KOPT-K1 (cell line): ENCODE results near the gene NEK4.

Experiments used
- H3K27ac ChIP-seq: fragments of 200-600 bp; sonication (generic); 2 replicates; pipeline ENCODE4 v1.5.1; 2016; ENCODE audit warnings: antibody characterized with exemption, mild to moderate bottlenecking, low read depth, low read length; ENCODE audit not compliant: poor library complexity, severe bottlenecking
- H3K36me3 ChIP-seq: fragments of 200-600 bp; sonication (generic); 2 replicates; pipeline ENCODE4 v1.5.1; 2017; ENCODE audit warnings: antibody characterized with exemption, mild to moderate bottlenecking, low read length, moderate library complexity; ENCODE audit not compliant: insufficient read depth
- H3K9me3 ChIP-seq: fragments of 200-600 bp; sonication (generic); 2 replicates; pipeline ENCODE4 v1.5.1; 2017; ENCODE audit warnings: antibody characterized with exemption, low read length, mild to moderate bottlenecking; ENCODE audit not compliant: insufficient read depth, poor library complexity, severe bottlenecking

Gene NEK4

GRCh38 chr3:52798376-52798977, 27.7 kb upstream of the NEK4 start:
- Histone ChIP-seq H3K9me3 (no peaks in the 10 kb centered on the region), H3K36me3 (no peaks in the 10 kb centered on the region), H3K27ac (no peak overlapping the region)

- no peak overlapping the region for H3K27ac ChIP-seq
- no peaks in the 10 kb centered on the region for H3K36me3 ChIP-seq
- no peaks in the 10 kb centered on the region for H3K9me3 ChIP-seq
These were observed 25.7 kb upstream of the NEK4 start for GRCh38 chr3:52796411-52796810.

GRCh38 chr3:52795298-52795900, 24.7 kb upstream of the NEK4 start:
- no peaks in the 10 kb centered on the region for H3K9me3 ChIP-seq
- H3K36me3 ChIP-seq, result no peaks in the 10 kb centered on the region
- H3K27ac ChIP-seq, result no peak overlapping the region

GRCh38 chr3:52794612-52795099, 23.9 kb upstream of the NEK4 start, which contains the start of gene ITIH3:
Gene ITIH3, plus strand, starts transcription at chr3:52794796. Its CDS starts 8 bp downstream, at chr3:52794804.
- Histone ChIP-seq H3K27ac (no peak within 1 kb of the TSS), H3K36me3 (no peaks in the 10 kb centered on the region), H3K9me3 (no peaks in the 10 kb centered on the region)

GRCh38 chr3:52793702-52794611, 23.2 kb upstream of the NEK4 start:
- Histone ChIP-seq H3K36me3 (no peaks in the 10 kb centered on the region), H3K27ac (no peak overlapping the region), H3K9me3 (no peaks in the 10 kb centered on the region)

- Histone ChIP-seq H3K27ac (no peak overlapping the region), H3K36me3 (no peaks in the 10 kb centered on the region), H3K9me3 (no peaks in the 10 kb centered on the region)
These were observed 22.4 kb upstream of the NEK4 start for GRCh38 chr3:52792961-52793695.

- Histone ChIP-seq H3K9me3 (no peaks in the 10 kb centered on the region), H3K36me3 (no peaks in the 10 kb centered on the region), H3K27ac (no peak overlapping the region)
These were observed 21.7 kb upstream of the NEK4 start for GRCh38 chr3:52792413-52792812.

- Histone ChIP-seq H3K9me3 (no peaks in the 10 kb centered on the region), H3K27ac (no peak overlapping the region), H3K36me3 (no peaks in the 10 kb centered on the region)
These were observed 21.2 kb upstream of the NEK4 start for GRCh38 chr3:52791928-52792327.

GRCh38 chr3:52791366-52791765, 20.6 kb upstream of the NEK4 start:
- Histone ChIP-seq H3K36me3 (no peaks in the 10 kb centered on the region), H3K9me3 (no peaks in the 10 kb centered on the region), H3K27ac (no peak overlapping the region)

- H3K36me3 ChIP-seq, result no peaks in the 10 kb centered on the region
- H3K27ac ChIP-seq, result no peak overlapping the region
- H3K9me3 ChIP-seq, result no peaks in the 10 kb centered on the region
These were observed 20.0 kb upstream of the NEK4 start for GRCh38 chr3:52790741-52791140.

- Histone ChIP-seq H3K36me3 (no peaks in the 10 kb centered on the region), H3K9me3 (no peaks in the 10 kb centered on the region), H3K27ac (no peak overlapping the region)
These were observed 19.6 kb upstream of the NEK4 start for GRCh38 chr3:52790337-52790736.

- H3K27ac ChIP-seq, result no peak overlapping the region
- no peaks in the 10 kb centered on the region for H3K36me3 ChIP-seq
- no peaks in the 10 kb centered on the region for H3K9me3 ChIP-seq
These were observed 19.0 kb upstream of the NEK4 start for GRCh38 chr3:52789746-52790040.

- H3K9me3 ChIP-seq, result no peaks in the 10 kb centered on the region
- no peaks in the 10 kb centered on the region for H3K36me3 ChIP-seq
- H3K27ac ChIP-seq, result no peak overlapping the region
These were observed 18.4 kb upstream of the NEK4 start for GRCh38 chr3:52788890-52789745.
